DOHH2 (cell line): ENCODE data around the gene PNPLA2.

Experiments used
- H3F3A ChIP-seq: fragments of 200-600 bp; sonication (generic), shearing (Covaris generic); 2 replicates; pipeline ENCODE4 v1.6.0; 2016; ENCODE audit warnings: antibody characterized with exemption, mild to moderate bottlenecking; ENCODE audit not compliant: control insufficient read depth, insufficient read depth
- H3K27ac ChIP-seq: fragments of 200-600 bp; sonication (generic); 2 replicates; pipeline ENCODE4 v1.5.1; 2014; ENCODE audit warnings: low read depth, mild to moderate bottlenecking, low read length, moderate library complexity
- H3K27me3 ChIP-seq: fragments of 200-600 bp; sonication (generic); 2 replicates; pipeline ENCODE4 v1.6.1; 2014; ENCODE audit warnings: mild to moderate bottlenecking, low read length, mixed read lengths; ENCODE audit not compliant: control insufficient read depth
- H3K36me3 ChIP-seq: fragments of 200-600 bp; sonication (generic); 2 replicates; pipeline ENCODE4 v1.6.1; 2014; ENCODE audit warnings: mild to moderate bottlenecking, low read length, moderate library complexity, mixed read lengths; ENCODE audit not compliant: control insufficient read depth
- H3K4me1 ChIP-seq: fragments of 200-600 bp; sonication (generic); 2 replicates; pipeline ENCODE4 v1.6.1; 2014; ENCODE audit warnings: mild to moderate bottlenecking, low read length, mixed read lengths; ENCODE audit not compliant: control insufficient read depth
- H3K4me2 ChIP-seq: fragments of 200-600 bp; sonication (generic); 2 replicates; pipeline ENCODE4 v1.6.0; 2014; ENCODE audit warnings: mild to moderate bottlenecking, low read length, moderate library complexity
- H3K4me3 ChIP-seq: fragments of 200-600 bp; sonication (generic); 2 replicates; pipeline ENCODE4 v1.5.1; 2014; ENCODE audit warnings: mild to moderate bottlenecking, low read length, mixed read lengths
- H3K79me2 ChIP-seq: fragments of 200-600 bp; sonication (generic); 2 replicates; pipeline ENCODE4 v1.6.1; 2014; ENCODE audit warnings: mild to moderate bottlenecking, low read length, mixed read lengths; ENCODE audit not compliant: control insufficient read depth
- H3K9me2 ChIP-seq: fragments of 200-600 bp; sonication (generic); replicated peaks from 2 replicates; pipeline ENCODE4 v1.6.1; 2014; ENCODE audit warnings: mild to moderate bottlenecking, low read length, mixed read lengths; ENCODE audit not compliant: control insufficient read depth
- H3K9me3 ChIP-seq: fragments of 200-600 bp; sonication (generic); 2 replicates; pipeline ENCODE4 v1.6.1; 2014; ENCODE audit warnings: antibody characterized with exemption, low read length, mixed read lengths; ENCODE audit not compliant: control insufficient read depth, insufficient read depth
- H4K20me1 ChIP-seq: fragments of 200-600 bp; sonication (generic); 2 replicates; pipeline ENCODE4 v1.6.0; 2014; ENCODE audit warnings: low read depth, mild to moderate bottlenecking, antibody characterized with exemption, low read length, moderate library complexity; ENCODE audit not compliant: control insufficient read depth, insufficient read depth
- EZH2phosphoT487 ChIP-seq: fragments of 200-600 bp; sonication (generic); IDR thresholded peaks from 2 replicates; pipeline ENCODE4 v1.6.1; 2017; ENCODE audit warnings: borderline replicate concordance, mild to moderate bottlenecking, antibody characterized with exemption, low read length, moderate library complexity, mixed read lengths
- TF ChIP-seq, protein P1 (sequence below): fragments of 200-600 bp; sonication (generic); IDR thresholded peaks from one replicate; pipeline ENCODE4 v1.5.1; 2014; ENCODE audit warnings: antibody characterized with exemption, mild to moderate bottlenecking, low read depth, low read length; ENCODE audit not compliant: poor library complexity, severe bottlenecking

The PNPLA2 gene

DNA sequence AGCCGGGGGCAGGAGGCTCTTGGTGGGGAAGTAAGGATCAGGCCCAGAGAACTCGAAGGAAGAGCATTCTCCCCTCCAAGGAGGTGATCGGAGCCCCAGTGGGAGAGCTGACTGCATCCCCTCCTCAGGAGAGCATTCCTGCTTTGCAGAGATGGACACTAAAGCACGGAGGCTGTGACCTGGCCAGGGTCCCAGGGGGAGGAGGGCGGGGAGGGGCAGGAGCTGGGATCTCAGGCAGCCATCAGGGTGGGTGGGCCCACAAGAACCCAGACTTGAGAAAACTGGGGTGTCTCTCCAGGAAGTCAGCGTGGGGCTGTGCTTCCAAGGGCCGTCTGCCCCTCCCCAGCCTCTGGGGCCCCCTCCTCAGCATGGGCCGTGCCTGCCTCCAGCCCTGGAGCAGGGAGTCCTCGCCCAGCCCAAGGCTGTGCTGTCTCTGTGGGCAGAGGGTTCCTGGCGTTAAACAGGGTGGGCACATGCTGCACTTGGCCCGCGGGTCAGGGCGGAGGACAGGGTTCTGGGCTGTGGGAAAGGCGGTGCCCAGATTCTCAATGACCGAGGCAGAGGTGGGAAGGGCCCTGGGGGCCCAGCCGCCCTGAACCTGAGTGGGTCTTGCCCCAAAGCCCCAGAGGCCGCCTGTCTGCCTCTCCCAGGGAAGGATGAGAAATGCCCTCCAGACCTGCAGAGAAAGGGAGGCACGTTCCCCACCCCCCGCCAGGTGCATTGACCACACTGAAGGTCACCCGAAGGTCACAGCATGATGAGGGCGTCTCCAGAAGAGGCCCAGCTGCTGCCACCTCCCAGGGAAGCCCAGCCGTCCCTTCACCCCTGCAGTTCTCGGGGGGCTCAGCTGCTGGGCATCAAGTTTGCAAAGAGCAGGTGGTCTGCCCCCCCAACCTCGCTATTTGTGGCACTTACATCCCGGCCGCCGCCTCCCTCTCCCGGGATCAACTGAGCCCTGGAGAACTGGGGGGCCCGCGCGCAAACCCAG is 29.5 kb upstream of the PNPLA2 start:
- no peaks in the 10 kb centered on the region for H3K9me3 ChIP-seq
- H3K4me1 ChIP-seq = peaks cover 21% of the 10 kb centered on the region
- H3K4me2 ChIP-seq = peak overlapping the region; percentile 50
- H3K27me3 ChIP-seq = no peaks in the 10 kb centered on the region
- no peaks in the 10 kb centered on the region for H4K20me1 ChIP-seq
- peaks cover 4% of the 10 kb centered on the region; the same call in 1 of the 2 replicates for H3K36me3 ChIP-seq
- H3K27ac ChIP-seq = no peak overlapping the region
- no peaks in the 10 kb centered on the region for H3K9me2 ChIP-seq
- peak overlapping the region; percentile 69 for H3K4me3 ChIP-seq
- 0 out of 2 replicates have a peak, but pooled peaks cover 4% of the 10 kb centered on the region for H3F3A ChIP-seq
- peaks cover 6% of the 10 kb centered on the region for H3K79me2 ChIP-seq
- no peak for TF ChIP-seq EZH2phosphoT487
- TF ChIP-seq, protein P1, sequence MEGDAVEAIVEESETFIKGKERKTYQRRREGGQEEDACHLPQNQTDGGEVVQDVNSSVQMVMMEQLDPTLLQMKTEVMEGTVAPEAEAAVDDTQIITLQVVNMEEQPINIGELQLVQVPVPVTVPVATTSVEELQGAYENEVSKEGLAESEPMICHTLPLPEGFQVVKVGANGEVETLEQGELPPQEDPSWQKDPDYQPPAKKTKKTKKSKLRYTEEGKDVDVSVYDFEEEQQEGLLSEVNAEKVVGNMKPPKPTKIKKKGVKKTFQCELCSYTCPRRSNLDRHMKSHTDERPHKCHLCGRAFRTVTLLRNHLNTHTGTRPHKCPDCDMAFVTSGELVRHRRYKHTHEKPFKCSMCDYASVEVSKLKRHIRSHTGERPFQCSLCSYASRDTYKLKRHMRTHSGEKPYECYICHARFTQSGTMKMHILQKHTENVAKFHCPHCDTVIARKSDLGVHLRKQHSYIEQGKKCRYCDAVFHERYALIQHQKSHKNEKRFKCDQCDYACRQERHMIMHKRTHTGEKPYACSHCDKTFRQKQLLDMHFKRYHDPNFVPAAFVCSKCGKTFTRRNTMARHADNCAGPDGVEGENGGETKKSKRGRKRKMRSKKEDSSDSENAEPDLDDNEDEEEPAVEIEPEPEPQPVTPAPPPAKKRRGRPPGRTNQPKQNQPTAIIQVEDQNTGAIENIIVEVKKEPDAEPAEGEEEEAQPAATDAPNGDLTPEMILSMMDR = no peak

DNA sequence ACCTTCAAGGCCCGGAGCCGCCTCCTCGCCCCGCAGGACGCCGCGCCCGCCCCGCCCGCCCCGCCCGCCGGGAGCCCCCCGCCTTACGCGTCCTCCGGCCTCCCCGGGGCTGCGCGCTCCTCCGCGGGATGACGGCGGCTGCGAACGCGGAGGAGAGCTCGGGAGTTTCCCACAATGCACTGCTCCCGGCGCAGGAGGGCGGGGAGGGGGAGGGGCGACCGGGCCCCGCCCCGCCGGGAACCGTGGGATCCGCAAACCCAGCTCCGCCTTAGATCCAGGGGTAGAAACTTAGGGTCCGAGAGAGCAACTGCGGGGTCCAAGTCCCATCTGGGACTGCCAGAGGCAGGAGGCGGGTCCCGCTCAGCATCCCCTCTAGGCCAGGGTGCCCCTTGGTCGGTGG is 28.8 kb upstream of the PNPLA2 start, which contains the start of gene CEND1:
Gene CEND1, minus strand, starts transcription at position 148 of the 400 bp plus-strand sequence. CDS start 1,514 bp downstream, outside the sequence.
- H3K79me2 ChIP-seq = peaks cover 6% of the 10 kb centered on the region
- no peak within 1 kb of the TSS for H3K27ac ChIP-seq
- no peaks in the 10 kb centered on the region for H3K9me2 ChIP-seq
- no peaks in the 10 kb centered on the region for H3K27me3 ChIP-seq
- H3K36me3 ChIP-seq = peaks cover 10% of the 10 kb centered on the region; the same call in 1 of the 2 replicates
- no peaks in the 10 kb centered on the region for H4K20me1 ChIP-seq
- no peaks in the 10 kb centered on the region for H3K9me3 ChIP-seq
- H3K4me2 ChIP-seq = peak within 1 kb of the TSS; percentile 50
- H3K4me3 ChIP-seq = peak within 1 kb of the TSS; percentile 69
- 0 out of 2 replicates have a peak, but pooled peaks cover 4% of the 10 kb centered on the region for H3F3A ChIP-seq
- peaks cover 25% of the 10 kb centered on the region for H3K4me1 ChIP-seq
- TF ChIP-seq EZH2phosphoT487 = no peak
- TF ChIP-seq, protein P1 = no peak

DNA sequence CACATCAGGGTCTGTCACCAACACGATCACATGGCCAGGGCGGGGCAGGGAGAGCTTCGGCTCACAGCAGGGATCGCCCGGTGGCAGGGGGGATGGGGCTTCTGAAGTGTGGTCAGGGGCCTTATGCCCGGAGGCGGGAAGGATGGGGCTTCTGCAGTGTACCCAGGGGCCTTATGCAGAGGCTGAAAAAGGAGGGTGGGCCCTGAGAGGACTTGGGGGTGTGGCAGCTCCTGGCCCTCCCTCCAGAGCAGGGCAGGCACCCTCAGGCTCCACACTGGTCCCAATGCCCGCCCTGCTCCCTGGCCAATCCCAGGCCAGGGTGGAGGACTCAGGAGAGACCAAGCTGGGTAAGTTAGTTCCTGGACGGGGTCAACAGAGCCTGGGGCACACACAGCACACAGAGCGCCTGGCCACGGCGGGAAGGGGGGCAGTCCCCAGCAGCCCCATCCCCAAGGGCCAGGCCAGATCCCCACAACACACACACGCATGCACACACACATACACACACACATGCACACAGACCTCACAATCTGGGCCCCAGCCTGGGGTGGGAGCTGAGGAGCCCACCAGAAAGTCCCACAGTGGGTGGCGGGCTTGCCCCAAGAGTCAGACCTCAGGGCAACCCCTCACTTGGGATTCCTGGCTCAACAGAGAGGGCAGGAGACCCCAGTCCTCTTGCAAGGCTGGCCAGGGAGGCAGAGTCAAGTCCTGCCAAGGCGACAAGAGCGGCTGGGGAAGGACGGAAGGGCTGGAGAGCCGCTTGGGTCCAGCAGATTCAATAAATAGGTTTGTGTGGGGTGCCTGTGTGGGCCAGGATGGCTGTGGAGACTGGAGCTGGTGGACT is 27.8 kb upstream of the PNPLA2 start:
- Histone ChIP-seq H3K4me1 (peaks cover 35% of the 10 kb centered on the region), H3K9me3 (no peaks in the 10 kb centered on the region), H3K4me2 (no peak overlapping the region), H3K36me3 (peaks cover 10% of the 10 kb centered on the region; the same call in 1 of the 2 replicates), H4K20me1 (no peaks in the 10 kb centered on the region), H3K4me3 (no peak overlapping the region), H3K27ac (no peak overlapping the region), H3K9me2 (no peaks in the 10 kb centered on the region), H3K79me2 (peaks cover 14% of the 10 kb centered on the region), H3K27me3 (no peaks in the 10 kb centered on the region), H3F3A (0 out of 2 replicates have a peak, but pooled peaks cover 4% of the 10 kb centered on the region)
- no peak for TF ChIP-seq EZH2phosphoT487
- TF ChIP-seq, protein P1 = no peak
